Fibroblast of villous mesenchyme (primary cell): ENCODE results near the gene ADRA2B. TPM values are rescaled to one million over a fixed set of nuclear protein-coding genes. Genes with fewer than 3 reads are reported as not detected.
A peak's percentile ranks its signal among the peaks of the same experiment; 100 is the strongest.
"Not testable (repeated sequence)": the region's sequence is repeated elsewhere in the genome, so short reads cannot be mapped to it uniquely, and the experiment has no call there.

Source experiments
- DNase-seq: peaks from one replicate; pipeline ENCODE4 v3.0.0-alpha.2; 2010; ENCODE audit warnings: low read depth
- H3K4me3 ChIP-seq: 2 replicates; pipeline ENCODE4 v1.5.1; 2011; ENCODE audit warnings: low read depth, mild to moderate bottlenecking, low read length
- total RNA-seq: library from RNA; depleted of rRNA; stranded (reverse); fragments of >200 nt; gene quantifications from 2 replicates; pipeline ENCODE4 v1.2.3, GENCODE V29; 2012
- TF ChIP-seq, protein P1 (sequence below): IDR thresholded peaks from 2 replicates; pipeline ENCODE4 v1.5.1; 2012; ENCODE audit warnings: low read depth, mild to moderate bottlenecking, low read length; ENCODE audit not compliant: insufficient read depth

The ADRA2B gene
- total RNA-seq, 1 donor = not detected

DNA sequence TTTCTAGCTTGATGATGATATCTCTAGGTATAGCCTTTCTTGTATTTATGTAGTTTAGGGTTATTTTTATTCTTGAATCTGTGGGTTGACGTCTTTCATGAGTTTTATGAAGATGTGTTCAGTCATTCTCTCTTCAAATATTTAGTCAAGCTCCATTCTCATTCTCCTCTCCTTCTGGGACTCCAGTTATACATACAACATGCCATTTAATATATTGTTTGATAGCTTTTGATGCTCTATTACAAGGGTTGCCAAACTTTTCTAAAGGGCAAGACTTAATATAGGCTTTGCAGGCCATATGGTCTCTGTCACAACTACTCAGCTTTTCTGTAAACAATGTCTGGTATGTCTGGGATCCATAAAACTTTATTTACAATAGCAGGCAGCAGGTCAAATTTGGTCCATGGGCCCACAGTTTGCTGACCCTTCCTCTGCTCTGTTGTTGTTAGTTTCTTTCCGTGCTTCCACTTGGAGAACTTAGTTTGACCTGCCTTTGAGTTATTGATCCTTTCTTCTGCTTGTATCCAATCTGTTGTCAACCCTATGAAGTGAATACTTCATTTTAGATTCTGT lies 41.1 kb downstream of the ADRA2B start:
- DNase-seq = peak; percentile 36
- TF ChIP-seq, protein P1, sequence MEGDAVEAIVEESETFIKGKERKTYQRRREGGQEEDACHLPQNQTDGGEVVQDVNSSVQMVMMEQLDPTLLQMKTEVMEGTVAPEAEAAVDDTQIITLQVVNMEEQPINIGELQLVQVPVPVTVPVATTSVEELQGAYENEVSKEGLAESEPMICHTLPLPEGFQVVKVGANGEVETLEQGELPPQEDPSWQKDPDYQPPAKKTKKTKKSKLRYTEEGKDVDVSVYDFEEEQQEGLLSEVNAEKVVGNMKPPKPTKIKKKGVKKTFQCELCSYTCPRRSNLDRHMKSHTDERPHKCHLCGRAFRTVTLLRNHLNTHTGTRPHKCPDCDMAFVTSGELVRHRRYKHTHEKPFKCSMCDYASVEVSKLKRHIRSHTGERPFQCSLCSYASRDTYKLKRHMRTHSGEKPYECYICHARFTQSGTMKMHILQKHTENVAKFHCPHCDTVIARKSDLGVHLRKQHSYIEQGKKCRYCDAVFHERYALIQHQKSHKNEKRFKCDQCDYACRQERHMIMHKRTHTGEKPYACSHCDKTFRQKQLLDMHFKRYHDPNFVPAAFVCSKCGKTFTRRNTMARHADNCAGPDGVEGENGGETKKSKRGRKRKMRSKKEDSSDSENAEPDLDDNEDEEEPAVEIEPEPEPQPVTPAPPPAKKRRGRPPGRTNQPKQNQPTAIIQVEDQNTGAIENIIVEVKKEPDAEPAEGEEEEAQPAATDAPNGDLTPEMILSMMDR = no peak
- H3K4me3 ChIP-seq = no peak overlapping the region

DNA sequence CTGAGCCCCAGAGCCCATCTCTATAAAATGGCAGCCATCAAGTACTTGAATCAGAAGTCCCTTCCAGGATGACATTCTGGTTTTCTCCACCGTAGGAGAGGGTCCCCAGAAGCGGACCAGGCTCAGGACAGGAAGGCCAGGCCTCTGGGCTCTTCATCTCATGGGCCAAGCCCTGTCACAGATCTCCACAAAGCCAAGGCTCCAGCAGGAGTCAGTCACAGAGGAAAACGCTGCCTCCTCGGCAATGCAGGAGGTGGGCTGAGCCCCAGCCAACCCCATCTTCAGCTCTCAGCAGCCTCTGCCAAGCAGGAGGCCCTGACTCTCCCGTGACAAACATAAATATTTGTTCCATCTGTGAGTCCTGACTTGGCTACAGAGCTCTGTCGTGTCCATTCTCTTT lies 42.2 kb downstream of the ADRA2B start:
- no peak overlapping the region for H3K4me3 ChIP-seq
- DNase-seq = no peak
- TF ChIP-seq, protein P1 = no peak

DNA sequence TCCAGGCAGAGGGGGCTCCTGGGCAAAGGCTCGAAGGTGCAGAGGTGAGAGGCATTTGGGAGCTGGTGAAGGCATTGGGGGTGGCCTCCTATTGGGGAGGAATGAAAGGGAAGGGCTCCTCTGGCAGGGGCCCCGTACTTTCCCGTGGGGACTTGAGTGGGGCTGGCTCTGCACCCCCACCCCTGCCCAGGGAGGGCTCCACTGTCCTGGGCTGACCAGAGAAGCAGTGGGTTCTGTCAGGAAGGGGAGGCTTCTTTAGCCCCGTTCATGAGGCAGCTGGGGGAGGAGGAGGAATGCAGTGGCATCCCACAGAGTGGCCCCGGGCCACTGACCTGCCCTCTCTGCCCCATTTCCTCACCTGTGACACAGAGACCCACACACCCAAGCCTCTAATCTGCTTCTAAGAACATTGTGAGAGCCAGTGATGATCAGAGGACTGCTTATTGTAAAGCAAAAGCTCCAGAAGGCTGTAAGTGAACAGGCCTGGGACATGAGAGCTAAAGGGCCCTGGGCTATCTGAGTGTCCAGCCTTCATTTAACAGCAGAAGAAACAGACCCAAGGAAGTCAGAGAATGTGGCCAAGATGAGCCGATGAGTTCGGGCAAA lies 43.1 kb downstream of the ADRA2B start:
- H3K4me3 ChIP-seq = no peak overlapping the region
- TF ChIP-seq, protein P1 = no peak
- no peak for DNase-seq

DNA sequence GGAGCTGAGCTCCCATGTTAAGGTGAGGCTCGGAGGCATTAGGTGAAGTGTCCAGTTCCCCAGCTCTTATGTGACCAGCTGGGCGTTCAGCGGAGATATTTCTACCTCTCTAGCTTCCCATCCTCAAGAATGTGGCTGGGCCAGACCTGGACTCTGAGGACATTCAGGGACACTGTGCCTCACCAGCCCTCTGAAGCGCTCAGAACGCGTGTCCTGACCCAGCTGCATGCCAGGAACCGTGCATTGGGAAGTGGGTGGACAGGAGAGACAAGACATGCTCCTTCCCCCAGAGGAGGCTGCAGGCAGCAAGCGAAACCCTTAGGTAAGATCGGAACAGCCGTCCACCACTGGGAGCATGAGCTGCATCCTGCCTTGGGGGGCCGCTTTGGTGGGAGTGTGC lies 43.6 kb downstream of the ADRA2B start:
- no peak for DNase-seq
- H3K4me3 ChIP-seq = no peak overlapping the region
- TF ChIP-seq, protein P1 = no peak

DNA sequence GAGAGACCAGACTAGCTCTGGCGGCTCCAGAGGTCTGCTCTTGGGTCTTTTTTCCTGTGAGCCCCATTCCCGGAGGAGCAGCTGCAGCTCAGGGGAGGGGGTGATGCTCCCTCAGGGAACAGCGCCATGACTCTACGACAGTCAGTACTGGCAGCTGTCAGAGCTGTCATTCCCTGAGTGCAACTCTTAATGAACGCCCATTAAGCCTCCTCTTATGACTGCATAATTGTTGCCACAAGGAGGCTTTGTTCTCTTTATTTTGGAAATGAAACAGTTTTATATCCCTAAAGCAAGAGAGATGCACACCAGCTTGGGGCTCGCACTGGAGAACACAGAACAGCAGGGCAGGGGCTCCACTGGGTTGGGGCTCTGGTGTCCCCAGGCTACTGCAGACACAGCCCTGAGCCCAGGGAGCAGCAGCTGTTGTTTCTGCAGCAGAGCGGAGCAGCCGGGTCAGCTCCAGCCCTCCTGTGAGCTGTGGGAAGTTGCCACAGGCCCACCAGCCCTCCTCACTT lies 44.3 kb downstream of the ADRA2B start:
- not testable (repeated sequence) for H3K4me3 ChIP-seq, DNase-seq

DNA sequence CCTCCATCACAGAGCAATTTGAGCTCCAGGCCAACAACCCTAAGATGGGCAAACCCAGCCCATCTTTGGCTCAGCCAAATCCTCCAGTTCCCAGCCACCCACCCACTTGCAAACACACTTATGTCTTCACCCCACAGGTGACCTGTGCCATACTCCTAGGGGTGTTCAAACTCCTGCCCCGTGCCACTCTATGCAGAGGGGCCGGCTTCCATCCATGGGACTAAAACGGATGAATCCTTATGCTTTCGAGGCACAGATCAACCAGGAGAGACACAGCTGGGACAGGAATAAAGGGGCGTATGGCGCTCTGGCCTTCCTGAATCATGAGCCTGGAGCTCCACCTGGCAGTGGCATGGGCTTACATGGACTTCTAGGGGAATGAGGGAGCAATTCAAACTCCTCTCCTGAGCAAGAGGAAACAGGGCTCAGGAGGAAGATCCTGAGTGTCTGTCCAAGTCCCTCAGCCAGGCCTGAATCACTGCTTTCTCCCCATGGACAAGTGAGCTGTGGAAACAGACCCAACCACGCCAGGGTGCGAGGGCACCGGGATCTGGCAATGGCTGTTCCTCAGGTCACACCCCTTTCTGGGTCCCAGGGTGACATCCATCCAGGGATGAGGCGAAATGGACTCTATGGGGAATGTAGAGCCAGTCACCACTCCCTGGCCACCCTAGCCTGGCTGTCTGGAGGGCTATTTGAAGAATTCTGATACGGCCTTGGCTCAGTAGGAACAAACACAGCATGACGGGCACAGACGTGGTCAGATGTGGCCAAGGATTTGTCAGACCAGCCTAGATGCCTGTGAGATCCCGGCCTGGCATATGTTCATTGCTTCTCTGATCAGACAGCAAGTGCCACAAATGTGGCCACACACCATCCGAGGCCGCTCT lies 45.0 kb downstream of the ADRA2B start:
- not testable (repeated sequence) for DNase-seq, H3K4me3 ChIP-seq

DNA sequence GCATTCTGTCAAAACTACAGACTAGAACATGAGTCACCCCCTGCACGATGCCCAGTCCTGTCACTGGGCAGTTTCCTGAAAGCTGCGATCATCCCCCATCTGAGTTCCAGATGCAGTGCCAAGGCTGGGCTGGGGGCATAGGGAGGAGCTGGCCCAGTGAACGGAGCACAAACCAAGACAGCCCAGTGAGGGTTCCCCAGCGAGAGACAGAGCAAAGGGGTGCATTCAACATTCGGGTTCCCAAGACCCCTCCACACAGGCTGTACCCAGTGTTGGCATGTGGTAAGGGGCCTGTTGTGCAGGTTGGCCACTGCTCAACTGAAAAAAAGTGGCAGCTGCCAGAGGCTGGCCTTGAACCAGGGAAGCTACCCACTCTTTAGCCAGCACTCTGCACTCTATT lies 46.0 kb downstream of the ADRA2B start:
- H3K4me3 ChIP-seq, DNase-seq: not testable (repeated sequence)

DNA sequence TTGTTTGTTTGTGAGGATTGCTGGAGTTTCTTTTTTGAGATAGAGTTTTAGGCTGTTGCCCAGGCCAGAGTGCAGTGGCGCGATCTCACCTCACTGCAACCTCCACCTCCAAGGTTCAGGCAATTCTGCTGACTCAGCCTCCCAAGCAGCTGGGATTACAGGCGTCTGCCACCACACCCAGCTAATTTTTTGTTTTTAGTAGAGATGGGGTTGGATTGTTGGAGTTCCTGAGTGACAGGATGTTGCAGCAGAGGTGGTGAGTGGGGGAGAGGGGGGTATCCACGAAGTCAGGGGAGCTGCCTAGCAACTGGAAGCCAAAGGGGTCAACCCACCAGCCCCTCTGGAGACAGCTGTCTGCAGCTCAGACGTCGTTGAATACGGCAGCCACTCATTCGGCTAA lies 46.5 kb downstream of the ADRA2B start:
- H3K4me3 ChIP-seq, DNase-seq: not testable (repeated sequence)

DNA sequence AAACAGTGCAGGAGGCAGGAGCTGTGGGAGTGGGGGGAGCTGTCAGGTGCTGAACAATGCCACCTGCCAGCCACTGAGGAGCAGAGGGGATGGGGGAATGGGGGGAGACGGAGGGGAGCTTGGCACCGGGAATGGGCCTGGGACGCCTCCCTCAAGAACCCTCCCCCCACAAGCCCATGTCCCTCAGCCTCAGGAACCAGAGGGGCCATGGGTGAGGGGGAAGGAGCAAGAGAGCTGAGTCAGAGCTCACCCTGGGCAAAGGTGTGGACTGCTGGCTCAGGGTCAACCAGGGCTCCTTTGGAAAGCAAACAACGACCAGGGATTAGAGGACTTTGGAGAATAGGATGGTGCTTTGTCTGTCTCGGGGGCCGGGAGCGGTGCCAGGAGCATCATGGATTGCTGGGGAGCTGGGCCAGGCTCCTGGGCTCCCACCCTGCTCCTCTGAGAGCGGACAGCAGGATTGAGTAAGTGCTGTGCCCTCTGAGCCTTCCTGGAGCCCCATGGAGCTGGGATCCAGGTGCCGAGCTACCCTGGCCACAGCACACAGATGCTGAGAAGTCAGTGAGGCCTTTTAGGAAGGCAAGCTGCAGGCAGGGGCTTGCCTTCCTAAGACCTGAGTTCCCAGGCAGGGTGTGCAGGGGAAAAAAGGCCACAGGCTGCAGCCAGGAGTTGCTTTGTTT lies 48.3 kb downstream of the ADRA2B start:
- H3K4me3 ChIP-seq, DNase-seq: not testable (repeated sequence)

DNA sequence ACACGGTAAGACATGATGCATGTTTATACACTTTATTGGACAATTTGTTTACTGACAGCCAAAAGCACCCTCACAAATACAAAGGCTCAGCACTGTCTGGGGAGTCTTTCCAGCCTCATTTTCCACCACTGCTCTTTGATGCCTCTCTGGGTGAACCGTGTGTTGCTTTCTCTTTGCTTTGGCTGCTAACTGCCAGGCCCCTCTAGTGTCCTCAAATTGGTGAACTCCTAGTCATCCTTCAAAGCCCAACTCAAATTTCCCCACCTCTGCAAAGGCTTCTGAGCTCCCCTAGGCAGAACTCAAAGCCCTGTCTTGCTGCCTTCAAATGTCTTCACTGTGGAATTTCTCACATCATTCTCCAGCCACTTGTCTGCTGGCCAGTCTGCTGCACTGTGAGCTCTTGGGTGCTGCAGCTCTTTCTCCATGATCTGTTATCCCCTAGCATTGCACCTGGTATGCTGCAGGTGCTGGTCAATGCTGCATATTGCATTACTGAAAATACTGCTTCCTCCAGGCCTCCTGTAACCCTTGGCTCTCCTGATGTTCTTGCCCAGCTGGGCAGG lies 49.2 kb downstream of the ADRA2B start:
- DNase-seq, H3K4me3 ChIP-seq: not testable (repeated sequence)

DNA sequence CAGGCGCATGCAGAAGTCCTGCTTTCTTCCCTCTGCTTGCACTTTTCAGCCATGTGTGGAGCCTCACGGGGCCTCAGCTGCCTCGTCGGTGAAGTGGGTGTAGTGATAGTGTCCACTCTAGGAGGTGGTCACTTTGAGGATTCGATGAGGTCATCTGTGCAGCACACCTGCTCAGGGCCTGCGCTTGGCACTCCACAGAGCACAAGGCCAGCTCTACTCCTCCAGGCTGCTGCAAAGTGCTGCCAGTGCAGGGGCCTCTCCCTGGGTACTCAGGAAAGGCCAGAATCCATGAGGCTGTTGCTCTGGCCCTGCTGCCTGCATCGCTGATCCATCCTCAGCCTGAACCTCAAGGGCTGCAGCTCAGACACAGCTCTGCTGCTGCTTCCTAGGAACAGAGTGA lies 49.9 kb downstream of the ADRA2B start:
- DNase-seq = not testable (repeated sequence)

DNA sequence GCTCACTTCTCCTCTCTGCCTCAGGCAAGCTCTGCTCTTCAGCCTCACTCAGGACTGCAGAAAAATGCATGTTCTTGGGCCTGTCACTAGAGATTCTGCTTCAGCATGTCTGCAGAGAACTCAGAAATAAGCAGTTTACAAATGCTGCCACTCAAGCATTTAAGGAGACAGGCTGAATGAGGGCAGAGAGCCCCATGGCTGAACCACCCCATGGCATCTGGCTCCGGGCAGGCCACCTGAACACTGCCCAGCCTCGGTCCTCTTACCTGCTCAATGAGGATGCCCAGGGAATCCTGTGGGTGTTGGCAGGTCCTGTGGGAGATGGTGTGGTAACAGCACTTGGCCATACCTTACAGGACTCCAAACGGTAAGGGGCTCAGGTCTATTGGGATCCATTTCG lies 50.4 kb downstream of the ADRA2B start:
- DNase-seq, H3K4me3 ChIP-seq: not testable (repeated sequence)

More for the DNA sequence above, 49.9 kb downstream of the ADRA2B start:
- not testable (repeated sequence) for H3K4me3 ChIP-seq
